CD4-positive, alpha-beta T cell (primary cell): ENCODE data around the gene MRPL54. TPM values are rescaled to one million over a fixed set of nuclear protein-coding genes. Genes with fewer than 3 reads are reported as not detected.
A peak's percentile ranks its signal among the peaks of the same experiment; 100 is the strongest.

Experiments
- ATAC-seq: fragments of 200-7000 bp; cut with Tn5 transposase; one replicate; pipeline ENCODE4 v1.10.0; 2022; ENCODE audit warnings: mild to moderate bottlenecking; ENCODE audit not compliant: poor library complexity
- CTCF ChIA-PET: fragments of 350-600 bp; sonication (Branson Sonifier 250); formaldehyde crosslinking; loops from one replicate; lab custom pipeline; 2021; ENCODE audit warnings: antibody characterized with exemption, inconsistent platforms; lab: Charles Lee
- POLR2A ChIA-PET: fragments of 350-600 bp; sonication (Branson Sonifier 250); formaldehyde crosslinking; loops from one replicate; lab custom pipeline; 2021; ENCODE audit warnings: antibody characterized with exemption, inconsistent platforms; lab: Charles Lee
- DNase-seq, 14 experiments: peaks; one replicate each; pipeline ENCODE4 v3.0.0-alpha.2; 2013 to 2020; ENCODE audit warnings: mixed read lengths in 2 of 14
- H3K27ac ChIP-seq, 2 donors: one replicate each; pipeline versions ENCODE4 v1.5.1 to v1.7.0; 2013; ENCODE audit warnings: low read length in 2 of 2, low read depth in 1 of 2, mild to moderate bottlenecking in 1 of 2
- H3K27me3 ChIP-seq, 2 experiments: 1 replicate in 1 of 2; 2 replicates in 1 of 2; pipeline versions ENCODE4 v1.6.1 to v1.7.0; 2013; ENCODE audit warnings: low read length in 2 of 2, control low read depth in 1 of 2, mild to moderate bottlenecking in 1 of 2, moderate library complexity in 1 of 2; ENCODE audit not compliant: insufficient read depth in 2 of 2, control insufficient read depth in 1 of 2
- H3K36me3 ChIP-seq: one replicate; pipeline ENCODE4 v1.6.1; 2013; ENCODE audit warnings: low read length, control low read depth; ENCODE audit not compliant: insufficient read depth
- H3K4me1 ChIP-seq: one replicate; pipeline ENCODE4 v1.6.1; 2013; ENCODE audit warnings: low read length, control low read depth; ENCODE audit not compliant: insufficient read depth
- H3K4me3 ChIP-seq: one replicate; pipeline ENCODE4 v1.5.1; 2013; ENCODE audit warnings: mild to moderate bottlenecking, low read length, moderate library complexity
- H3K9me3 ChIP-seq, 2 experiments: 1 replicate in 1 of 2; 2 replicates in 1 of 2; pipeline versions ENCODE4 v1.6.1 to v1.7.0; 2013; ENCODE audit warnings: low read length in 2 of 2, mild to moderate bottlenecking in 2 of 2, control low read depth in 1 of 2, moderate library complexity in 1 of 2; ENCODE audit not compliant: control insufficient read depth in 1 of 2, insufficient read depth in 1 of 2
- H3K27ac Mint-ChIP-seq: one replicate; pipeline ENCODE4 v1.8.0; 2020; ENCODE audit warnings: mixed read lengths
- H3K27me3 Mint-ChIP-seq: one replicate; pipeline ENCODE4 v1.8.0; 2021; ENCODE audit warnings: mixed read lengths
- H3K36me3 Mint-ChIP-seq: one replicate; pipeline ENCODE4 v1.8.0; 2021; ENCODE audit warnings: low read depth, mixed read lengths
- H3K4me1 Mint-ChIP-seq: one replicate; pipeline ENCODE4 v1.8.0; 2021; ENCODE audit warnings: low read depth, mixed read lengths
- H3K4me3 Mint-ChIP-seq: one replicate; pipeline ENCODE4 v1.8.0; 2020; ENCODE audit warnings: mild to moderate bottlenecking, mixed read lengths
- H3K9me3 Mint-ChIP-seq: one replicate; pipeline ENCODE4 v1.8.0; 2020; ENCODE audit warnings: mixed read lengths
- CTCF ChIP-seq: fragments of 200-600 bp; IDR thresholded peaks from one replicate; pipeline ENCODE4 v1.8.0; 2022; ENCODE audit warnings: antibody characterized with exemption, mild to moderate bottlenecking
- intact Hi-C, 2 experiments: fragments of 100-400 bp; cut with DNase I in 1 of 2; cut with micrococcal nuclease in 1 of 2; formaldehyde crosslinking; loops; one replicate each; pipeline versions ENCODE4 v1.15.1 to v1.9.0; 2023 to 2025; cut with DNase I, micrococcal nuclease
- total RNA-seq, 174 experiments: library from RNA in 2 of 174; stranded (reverse) in 2 of 174; gene quantifications; one replicate each; pipeline ENCODE4 v1.2.3 and lab custom pipeline; 2021 to 2026

Gene MRPL54
- total RNA-seq, 2 experiments from 2014 or later = 68.9 to 71.1 TPM

- DNase-seq (no peak), ATAC-seq (no peak)
- Histone ChIP-seq H3K4me1 (peaks cover 33% of the 10 kb centered on the region), H3K9me3 (peaks cover 0 to 5% of the 10 kb centered on the region in 2 experiments), H3K36me3 (no peaks in the 10 kb centered on the region), H3K4me3 (no peak overlapping the region), H3K27ac (no peak overlapping the region), H3K27me3 (peaks cover 14 to 15% of the 10 kb centered on the region in 2 experiments)
- Mint-ChIP-seq H3K9me3 (no peaks in the 10 kb centered on the region), H3K27ac (no peak overlapping the region), H3K4me1 (peaks cover 4% of the 10 kb centered on the region), H3K36me3 (no peaks in the 10 kb centered on the region), H3K27me3 (peaks cover 8% of the 10 kb centered on the region), H3K4me3 (no peak overlapping the region)
- TF ChIP-seq CTCF = no peak
- ChIA-PET CTCF (interaction anchor here (0.7 to 1.2 kb wide), 2 partner anchors 59 to 291 kb away, joined by 3 read pairs; no protein-coding TSS in a partner anchor), POLR2A (interaction anchor here (3.2 kb wide), 1 partner anchor 42 kb away, joined by 28 read pairs; the partner anchor contains the start of genes APBA3 and MRPL54)
- intact Hi-C loops = no loop called here
These were observed 42.0 kb upstream of the MRPL54 start for GRCh38 chr19:3720349-3720917.

- peaks cover 33% of the 10 kb centered on the region for H3K4me1 ChIP-seq
- TF ChIP-seq CTCF = no peak
- H3K4me3 ChIP-seq = peak overlapping the region; percentile 62
- H3K27ac ChIP-seq = no peak overlapping the region
- DNase-seq = peak; percentile 82 to 94 (median 88)
- H3K27ac Mint-ChIP-seq = no peak overlapping the region
- H3K27me3 Mint-ChIP-seq = peaks cover 8% of the 10 kb centered on the region
- CTCF ChIA-PET = interaction anchor here (0.6 to 1.3 kb wide), 3 partner anchors 13 to 292 kb away, joined by 3 read pairs; partner anchors contain the start of gene MRPL54
- peaks cover 14 to 15% of the 10 kb centered on the region in 2 experiments for H3K27me3 ChIP-seq
- H3K4me3 Mint-ChIP-seq = peak overlapping the region; percentile 82
- no peaks in the 10 kb centered on the region for H3K9me3 Mint-ChIP-seq
- H3K36me3 ChIP-seq = no peaks in the 10 kb centered on the region
- POLR2A ChIA-PET = interaction anchor here (0.7 to 3.2 kb wide), 7 partner anchors 18 to 101 kb away, joined by 3 to 28 read pairs (median 4); partner anchors contain the start of genes APBA3 and MRPL54
- peak; percentile 96 for ATAC-seq
- H3K4me1 Mint-ChIP-seq = peaks cover 4% of the 10 kb centered on the region
- no peaks in the 10 kb centered on the region for H3K36me3 Mint-ChIP-seq
- intact Hi-C loops = loop anchor here in 1 of 2 experiments (1.0 kb wide), 1 partner anchor 101 kb away; no protein-coding TSS in a partner anchor
- H3K9me3 ChIP-seq = peaks cover 0 to 5% of the 10 kb centered on the region in 2 experiments
These were observed 41.2 kb upstream of the MRPL54 start for GRCh38 chr19:3721131-3721886.

GRCh38 chr19:3721887-3722442 lies 40.5 kb upstream of the MRPL54 start:
- H3K9me3 ChIP-seq = peaks cover 0 to 5% of the 10 kb centered on the region in 2 experiments
- peak overlapping the region; percentile 82 for H3K4me3 Mint-ChIP-seq
- H3K4me1 ChIP-seq = peaks cover 33% of the 10 kb centered on the region
- peaks cover 8% of the 10 kb centered on the region for H3K27me3 Mint-ChIP-seq
- H3K4me3 ChIP-seq = peak overlapping the region; percentile 62
- TF ChIP-seq CTCF = no peak
- H3K27ac ChIP-seq = no peak overlapping the region
- intact Hi-C loops = loop anchor here (1.0 to 2.0 kb wide), 2 partner anchors 39 to 100 kb away; partner anchors contain the start of gene APBA3 (in 1 of the 2)
- H3K27ac Mint-ChIP-seq = no peak overlapping the region
- no peaks in the 10 kb centered on the region for H3K36me3 ChIP-seq
- no peak for DNase-seq
- no peak for ATAC-seq
- POLR2A ChIA-PET = interaction anchor here (0.7 to 3.2 kb wide), 8 partner anchors 17 to 101 kb away, joined by 3 to 28 read pairs (median 4); partner anchors contain the start of genes APBA3 and MRPL54
- H3K9me3 Mint-ChIP-seq = no peaks in the 10 kb centered on the region
- peaks cover 14 to 15% of the 10 kb centered on the region in 2 experiments for H3K27me3 ChIP-seq
- peaks cover 4% of the 10 kb centered on the region for H3K4me1 Mint-ChIP-seq
- CTCF ChIA-PET = interaction anchor here (0.6 to 1.3 kb wide), 2 partner anchors 13 to 41 kb away, joined by 3 read pairs; partner anchors contain the start of gene MRPL54
- H3K36me3 Mint-ChIP-seq = no peaks in the 10 kb centered on the region
